BE2C (cell line): Measurements from ENCODE around the gene NID1.

ENCODE experiments used
- DNase-seq: peaks from one replicate; pipeline ENCODE4 v3.0.0-alpha.2; 2020
- H3K27me3 ChIP-seq: fragments of 250-450 bp; sonication (Bioruptor Pico); 2 replicates; pipeline ENCODE4 v1.5.1; 2020; ENCODE audit warnings: mild to moderate bottlenecking
- H3K36me3 ChIP-seq: fragments of 250-450 bp; sonication (Bioruptor Pico); 2 replicates; pipeline ENCODE4 v1.5.1; 2020; ENCODE audit warnings: mild to moderate bottlenecking
- H3K4me1 ChIP-seq: fragments of 250-450 bp; sonication (Bioruptor Pico); 2 replicates; pipeline ENCODE4 v1.5.1; 2020
- H3K4me3 ChIP-seq: 2 replicates; pipeline ENCODE4 v1.5.1; 2011; ENCODE audit warnings: low read depth, low read length
- H3K9me3 ChIP-seq: fragments of 250-450 bp; sonication (Bioruptor Pico); 2 replicates; pipeline ENCODE4 v1.5.1; 2020
- CTCF ChIP-seq: IDR thresholded peaks from 2 replicates; pipeline ENCODE4 v1.5.1; 2012; ENCODE audit warnings: mild to moderate bottlenecking, low read depth, low read length

Gene NID1

DNA sequence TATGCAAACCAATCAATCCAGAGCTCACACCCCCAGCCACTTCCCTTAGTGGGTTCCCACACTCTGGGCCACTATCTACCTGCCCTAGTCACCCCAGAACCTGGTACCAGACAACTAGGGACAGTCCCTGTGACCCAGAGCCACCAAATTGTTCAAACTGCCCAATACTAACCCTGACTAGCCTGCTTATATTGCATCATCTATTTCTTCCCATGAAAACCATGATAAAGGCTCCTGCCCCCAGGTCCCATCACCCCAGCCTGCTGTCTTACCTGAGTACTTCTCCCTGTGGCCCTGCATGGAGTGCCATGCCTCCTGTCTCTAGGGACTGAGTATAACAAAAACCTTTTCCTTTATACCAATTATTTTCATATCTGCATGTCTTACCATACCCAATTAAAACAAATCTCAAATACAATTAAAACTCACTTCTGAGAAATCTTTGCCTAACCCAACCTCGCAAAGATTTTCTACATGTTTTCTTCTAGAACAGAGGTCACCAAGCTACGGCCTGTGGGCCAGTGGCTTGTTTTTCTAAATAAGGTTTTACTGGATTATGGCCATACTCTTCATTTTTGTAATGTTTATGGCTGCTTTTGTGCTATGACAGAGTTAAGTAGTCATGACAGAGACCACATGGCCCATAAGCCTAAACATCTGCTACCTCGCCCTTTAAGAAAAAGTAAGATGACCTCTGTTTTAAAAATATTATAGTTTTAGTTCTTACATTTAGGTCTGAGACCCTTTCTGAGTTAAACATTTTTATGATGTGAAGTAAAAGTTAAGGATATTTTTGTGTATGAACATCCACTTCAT is 31.0 kb upstream of the NID1 start:
- no peak overlapping the region for H3K4me3 ChIP-seq
- no peak for DNase-seq
- peaks cover 3% of the 10 kb centered on the region for H3K4me1 ChIP-seq
- H3K27me3 ChIP-seq: no peaks in the 10 kb centered on the region
- no peaks in the 10 kb centered on the region; the same call in 1 of the 2 replicates for H3K9me3 ChIP-seq
- no peaks in the 10 kb centered on the region for H3K36me3 ChIP-seq
- TF ChIP-seq CTCF: no peak

DNA sequence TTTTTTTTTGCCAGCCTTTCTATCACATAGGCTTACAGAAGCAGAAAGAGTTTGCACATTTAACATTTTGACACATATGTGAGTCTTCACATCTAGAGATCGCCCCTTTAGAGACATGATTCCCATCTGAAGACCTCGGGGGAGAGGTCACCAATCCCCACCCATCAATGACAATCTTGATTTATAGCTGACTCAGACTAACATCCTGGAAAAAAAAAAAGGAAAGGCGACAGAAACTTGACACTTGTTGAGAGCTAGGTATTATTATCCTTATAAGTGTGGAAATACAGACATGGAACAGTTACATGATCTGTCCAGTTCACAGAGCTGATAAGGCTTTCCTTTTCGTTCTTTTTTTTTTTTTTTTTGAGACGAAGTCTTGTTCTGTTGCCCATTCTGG is 28.0 kb upstream of the NID1 start:
- no peak for TF ChIP-seq CTCF

GRCh38 chr1:236091933-236092318 is 27.0 kb upstream of the NID1 start:
- Histone ChIP-seq H3K27me3 (no peaks in the 10 kb centered on the region), H3K36me3 (no peaks in the 10 kb centered on the region), H3K4me3 (no peak overlapping the region), H3K4me1 (no peaks in the 10 kb centered on the region), H3K9me3 (no peaks in the 10 kb centered on the region)
- no peak for TF ChIP-seq CTCF
- no peak for DNase-seq

More for the DNA sequence above, 28.0 kb upstream of the NID1 start:
- H3K27me3 ChIP-seq: no peaks in the 10 kb centered on the region
- no peak for DNase-seq
- H3K9me3 ChIP-seq: no peaks in the 10 kb centered on the region; the same call in 1 of the 2 replicates
- H3K4me1 ChIP-seq: no peaks in the 10 kb centered on the region; the same call in 1 of the 2 replicates
- H3K4me3 ChIP-seq: no peak overlapping the region
- no peaks in the 10 kb centered on the region for H3K36me3 ChIP-seq

DNA sequence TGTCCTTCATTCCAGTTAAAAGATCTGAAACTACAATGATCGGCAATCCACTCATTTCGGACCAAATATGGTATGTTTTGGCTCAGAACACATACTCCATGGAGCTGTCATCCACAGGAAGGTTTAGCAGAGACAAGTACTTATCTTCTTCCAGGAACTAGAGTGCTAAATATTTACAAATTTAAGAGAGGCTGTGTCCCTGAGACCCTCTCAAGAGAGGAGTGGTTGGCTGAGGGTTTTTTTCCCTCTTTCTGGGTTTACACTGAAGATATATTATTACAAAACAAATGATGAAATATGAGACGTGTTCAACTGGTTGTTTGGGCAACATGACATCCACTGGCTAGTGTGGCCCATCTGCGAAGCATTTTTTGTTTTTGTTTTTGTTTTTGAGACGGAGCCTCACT is 25.9 kb upstream of the NID1 start:
- Histone ChIP-seq H3K27me3 (no peaks in the 10 kb centered on the region), H3K4me1 (no peaks in the 10 kb centered on the region), H3K4me3 (no peak overlapping the region), H3K36me3 (no peaks in the 10 kb centered on the region), H3K9me3 (no peaks in the 10 kb centered on the region)
- no peak for TF ChIP-seq CTCF
- no peak for DNase-seq

DNA sequence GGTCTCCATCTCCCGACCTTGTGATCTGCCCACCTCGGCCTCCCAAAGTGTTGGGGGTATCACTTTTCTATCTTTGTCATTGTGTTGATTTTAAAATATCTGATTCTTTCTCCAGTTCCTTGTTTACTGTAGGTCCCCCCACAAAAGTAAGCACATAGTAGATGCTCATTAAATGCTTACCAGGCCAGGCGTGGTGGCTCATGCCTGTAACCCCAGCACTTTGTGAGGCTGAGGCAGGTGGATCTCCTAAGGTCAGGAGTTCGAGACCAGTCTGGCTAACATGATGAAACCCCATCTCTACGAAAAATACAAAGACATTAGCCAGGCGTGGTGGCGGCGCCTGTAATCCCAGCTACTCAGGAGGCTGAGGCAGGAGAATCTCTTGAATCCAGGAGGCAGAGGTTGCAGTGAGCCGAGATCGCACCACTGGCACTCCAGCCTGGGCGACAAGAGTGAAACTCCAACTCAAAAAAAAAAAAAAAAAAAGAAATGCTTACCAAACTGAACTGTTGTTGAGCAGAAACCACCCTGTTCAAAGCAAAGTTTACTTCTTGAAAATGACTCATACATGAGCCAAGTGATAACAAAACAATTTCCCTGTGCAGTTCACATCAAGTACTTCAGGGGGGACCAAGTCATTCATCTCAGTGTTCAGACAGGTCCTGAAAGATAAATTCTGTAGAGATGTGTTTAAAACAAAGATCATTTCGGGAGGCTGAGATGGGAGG is 24.3 kb upstream of the NID1 start:
- no peak overlapping the region for H3K4me3 ChIP-seq
- no peak for TF ChIP-seq CTCF
- no peaks in the 10 kb centered on the region for H3K9me3 ChIP-seq
- H3K4me1 ChIP-seq: no peaks in the 10 kb centered on the region
- H3K27me3 ChIP-seq: no peaks in the 10 kb centered on the region
- H3K36me3 ChIP-seq: no peaks in the 10 kb centered on the region
- no peak for DNase-seq

DNA sequence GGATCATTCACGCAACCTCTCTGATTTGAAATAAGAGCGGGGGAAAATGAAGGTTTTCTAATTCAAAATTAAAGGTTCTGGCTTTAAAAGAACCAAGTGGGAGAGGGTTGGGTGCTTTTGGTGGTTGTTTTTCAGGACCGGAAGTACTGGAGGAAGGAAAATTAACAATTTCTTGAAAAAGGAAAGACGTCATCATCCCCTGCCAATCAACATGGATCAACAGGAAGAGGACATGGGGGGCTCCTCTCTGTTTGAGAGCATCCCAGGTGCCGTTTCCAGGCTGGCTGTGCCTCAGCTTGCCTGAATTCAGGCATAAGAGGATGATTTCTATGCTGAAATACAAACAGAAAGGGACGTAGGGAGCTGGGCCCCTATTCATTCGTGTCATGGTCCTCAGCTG is 21.6 kb upstream of the NID1 start:
- Histone ChIP-seq H3K9me3 (no peaks in the 10 kb centered on the region), H3K4me3 (no peak overlapping the region), H3K4me1 (no peaks in the 10 kb centered on the region), H3K36me3 (no peaks in the 10 kb centered on the region), H3K27me3 (no peaks in the 10 kb centered on the region)
- DNase-seq: no peak
- TF ChIP-seq CTCF: no peak
